ENCODE results near the gene GREM1. TPM values are rescaled to one million over a fixed set of nuclear protein-coding genes. Genes with fewer than 3 reads are reported as not detected.

GREM1 gene
- total RNA-seq, 4 donors from 2014 or later: 0.44 to 7.8 (median 3.2) TPM; not detected in 1

- DNase-seq: no peak
- 86 to 91% methylated on average over 4 of the region's 4 CpGs for WGBS, 2 donors
- H3K27me3 ChIP-seq: peaks cover 16% of the 10 kb centered on the region
These were observed 2.5 kb upstream of the GREM1 start for GRCh38 chr15:32715276-32715675.

GRCh38 chr15:32716216-32716914 lies 1.4 kb upstream of the GREM1 start:
- intact Hi-C loops (cut with DNase I): no loop called here
- Histone ChIP-seq H3K9me3 (no peaks in the 10 kb centered on the region), H3K27me3 (peaks cover 16% of the 10 kb centered on the region), H3K4me1 (peaks cover 15 to 25% of the 10 kb centered on the region in 2 donors), H3K4me3 (replicated peaks in 1 of 3) (no peak overlapping the region), H3K27ac (no peak overlapping the region), H3K36me3 (no peaks in the 10 kb centered on the region)
- WGBS, 2 donors: 29 to 32% methylated on average over 13 of the region's 13 CpGs
- DNase-seq: no peak
- TF ChIP-seq CTCF (IDR thresholded peaks at IDR 0.05) (no peak), POLR2A (IDR thresholded peaks at IDR 0.05) (no peak)

More at GRCh38 chr15:32715276-32715675, 2.5 kb upstream of the GREM1 start:
- Histone ChIP-seq H3K27ac (no peak overlapping the region), H3K9me3 (no peaks in the 10 kb centered on the region), H3K4me1 (peaks cover 15 to 25% of the 10 kb centered on the region in 2 donors), H3K4me3 (replicated peaks in 1 of 3) (no peak overlapping the region), H3K36me3 (no peaks in the 10 kb centered on the region)
- TF ChIP-seq POLR2A (IDR thresholded peaks at IDR 0.05): no peak
- intact Hi-C loops (cut with DNase I): no loop called here

- Histone ChIP-seq H3K27me3 (peaks cover 16% of the 10 kb centered on the region), H3K4me3 (replicated peaks in 1 of 3) (peak overlapping the region in 1 of 3 donors; percentile 33), H3K36me3 (no peaks in the 10 kb centered on the region), H3K27ac (no peak overlapping the region), H3K9me3 (no peaks in the 10 kb centered on the region), H3K4me1 (peaks cover 15 to 25% of the 10 kb centered on the region in 2 donors)
- no peak for DNase-seq
- WGBS, 2 donors: 16 to 17% methylated on average over 20 to 21 of the region's 21 CpGs
- TF ChIP-seq POLR2A (IDR thresholded peaks at IDR 0.05) (no peak), CTCF (IDR thresholded peaks at IDR 0.05) (no peak)
- intact Hi-C loops (cut with DNase I): no loop called here
These were observed 834 bp upstream of the GREM1 start for GRCh38 chr15:32716915-32717425.

- peak in 1 of 2 donors; percentile 4 for DNase-seq
- Histone ChIP-seq H3K4me1 (peaks cover 15 to 25% of the 10 kb centered on the region in 2 donors), H3K4me3 (replicated peaks in 1 of 3) (peak overlapping the region in 1 of 3 donors; percentile 33), H3K9me3 (no peaks in the 10 kb centered on the region), H3K36me3 (no peaks in the 10 kb centered on the region), H3K27ac (no peak overlapping the region), H3K27me3 (peaks cover 16% of the 10 kb centered on the region)
- intact Hi-C loops (cut with DNase I): no loop called here
- 0 to 4% methylated on average over 7 to 17 of the region's 60 CpGs for WGBS, 2 donors
- TF ChIP-seq CTCF (IDR thresholded peaks at IDR 0.05) (no peak), POLR2A (IDR thresholded peaks at IDR 0.05) (no peak)
These were observed 520 bp downstream of the GREM1 start for GRCh38 chr15:32718227-32718820.

GRCh38 chr15:32718821-32719716 lies 1.3 kb downstream of the GREM1 start:
- no peak for TF ChIP-seq POLR2A (IDR thresholded peaks at IDR 0.05)
- no peak for TF ChIP-seq CTCF (IDR thresholded peaks at IDR 0.05)
- intact Hi-C loops (cut with DNase I): no loop called here

More at GRCh38 chr15:32718821-32719716, 1.3 kb downstream of the GREM1 start:
- Histone ChIP-seq H3K4me3 (replicated peaks in 1 of 3) (peak overlapping the region in 1 of 3 donors; percentile 33), H3K36me3 (no peaks in the 10 kb centered on the region), H3K9me3 (no peaks in the 10 kb centered on the region), H3K4me1 (peaks cover 15 to 25% of the 10 kb centered on the region in 2 donors), H3K27me3 (peaks cover 16% of the 10 kb centered on the region), H3K27ac (no peak overlapping the region)
- WGBS, 2 donors: 5% methylated on average over 20 to 43 of the region's 70 CpGs
- peak; percentile 32 to 37 for DNase-seq

All from thyroid gland (tissue), 4 donors.